GM20000 (cell line): ENCODE measurements around the gene ZCCHC7.
A peak's percentile ranks its signal among the peaks of the same experiment; 100 is the strongest.

Experiments
- DNase-seq: peaks from one replicate; pipeline ENCODE4 v3.0.0; 2012; ENCODE audit warnings: low spot score
- TF ChIP-seq, protein P1 (sequence below): IDR thresholded peaks from 2 replicates; pipeline ENCODE4 v1.5.1; 2012; ENCODE audit warnings: mild to moderate bottlenecking, control low read depth; ENCODE audit errors: extremely low read depth, missing control alignments

ZCCHC7 gene

DNA sequence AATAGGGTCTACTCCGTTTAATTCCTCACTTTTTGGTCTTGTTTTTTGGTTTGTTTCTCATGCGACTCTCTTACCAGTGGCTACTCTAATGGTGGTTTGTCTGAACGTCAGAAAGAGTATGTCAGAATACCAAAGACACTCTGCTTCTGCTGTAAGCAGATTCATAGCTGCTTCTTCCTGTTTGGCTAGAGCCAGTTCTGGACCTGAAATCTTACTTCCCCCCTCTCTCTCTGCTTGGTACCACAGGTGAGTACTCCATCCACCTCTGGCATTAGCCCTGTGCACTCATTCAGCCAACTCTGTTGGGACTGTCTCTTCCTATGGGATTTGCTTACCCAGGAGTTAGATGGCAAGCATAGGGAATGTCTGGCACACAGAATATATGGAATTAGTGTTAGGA lies 6.6 kb downstream of the ZCCHC7 start:
- no peak for DNase-seq
- TF ChIP-seq, protein P1, sequence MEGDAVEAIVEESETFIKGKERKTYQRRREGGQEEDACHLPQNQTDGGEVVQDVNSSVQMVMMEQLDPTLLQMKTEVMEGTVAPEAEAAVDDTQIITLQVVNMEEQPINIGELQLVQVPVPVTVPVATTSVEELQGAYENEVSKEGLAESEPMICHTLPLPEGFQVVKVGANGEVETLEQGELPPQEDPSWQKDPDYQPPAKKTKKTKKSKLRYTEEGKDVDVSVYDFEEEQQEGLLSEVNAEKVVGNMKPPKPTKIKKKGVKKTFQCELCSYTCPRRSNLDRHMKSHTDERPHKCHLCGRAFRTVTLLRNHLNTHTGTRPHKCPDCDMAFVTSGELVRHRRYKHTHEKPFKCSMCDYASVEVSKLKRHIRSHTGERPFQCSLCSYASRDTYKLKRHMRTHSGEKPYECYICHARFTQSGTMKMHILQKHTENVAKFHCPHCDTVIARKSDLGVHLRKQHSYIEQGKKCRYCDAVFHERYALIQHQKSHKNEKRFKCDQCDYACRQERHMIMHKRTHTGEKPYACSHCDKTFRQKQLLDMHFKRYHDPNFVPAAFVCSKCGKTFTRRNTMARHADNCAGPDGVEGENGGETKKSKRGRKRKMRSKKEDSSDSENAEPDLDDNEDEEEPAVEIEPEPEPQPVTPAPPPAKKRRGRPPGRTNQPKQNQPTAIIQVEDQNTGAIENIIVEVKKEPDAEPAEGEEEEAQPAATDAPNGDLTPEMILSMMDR = no peak

DNA sequence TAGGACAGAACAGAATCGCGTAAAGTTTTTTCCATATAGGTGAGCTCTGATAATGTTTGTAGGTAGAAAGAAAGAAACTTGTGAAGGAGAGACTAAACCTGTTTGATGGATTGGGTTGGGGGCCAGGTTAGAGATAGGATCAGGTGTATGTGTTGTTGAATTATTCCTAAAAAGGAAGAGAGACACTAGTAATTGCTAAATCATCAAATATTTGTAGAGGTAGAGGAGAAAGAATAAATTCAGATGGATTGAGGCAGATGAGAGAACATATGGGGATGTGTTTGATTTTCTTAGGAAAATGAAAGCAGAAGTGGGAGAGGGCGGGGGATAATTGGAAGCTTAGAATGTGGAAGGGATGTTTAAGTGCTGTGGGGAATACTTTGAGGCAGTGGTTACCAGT lies 7.7 kb downstream of the ZCCHC7 start:
- DNase-seq = no peak
- TF ChIP-seq, protein P1 = no peak

DNA sequence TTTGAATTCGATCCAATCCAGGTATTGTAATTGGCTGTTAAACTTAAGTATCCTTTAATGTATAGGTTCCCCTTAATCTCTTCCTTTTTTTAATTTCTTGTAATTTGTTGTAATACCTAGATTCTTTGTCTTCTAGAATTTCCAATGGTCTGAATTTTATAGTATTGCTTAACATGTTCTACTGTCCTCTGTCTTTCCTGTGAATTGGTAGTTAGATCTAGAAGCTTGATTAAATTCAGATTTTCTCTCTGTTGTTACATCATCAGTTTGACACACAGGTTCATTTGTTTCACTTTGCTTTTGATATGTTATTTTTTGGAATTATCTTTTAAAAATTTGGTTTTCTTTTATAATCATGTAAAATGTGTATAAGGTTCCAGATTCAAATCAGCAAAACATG lies 13.8 kb downstream of the ZCCHC7 start:
- DNase-seq = no peak
- TF ChIP-seq, protein P1 = no peak

DNA sequence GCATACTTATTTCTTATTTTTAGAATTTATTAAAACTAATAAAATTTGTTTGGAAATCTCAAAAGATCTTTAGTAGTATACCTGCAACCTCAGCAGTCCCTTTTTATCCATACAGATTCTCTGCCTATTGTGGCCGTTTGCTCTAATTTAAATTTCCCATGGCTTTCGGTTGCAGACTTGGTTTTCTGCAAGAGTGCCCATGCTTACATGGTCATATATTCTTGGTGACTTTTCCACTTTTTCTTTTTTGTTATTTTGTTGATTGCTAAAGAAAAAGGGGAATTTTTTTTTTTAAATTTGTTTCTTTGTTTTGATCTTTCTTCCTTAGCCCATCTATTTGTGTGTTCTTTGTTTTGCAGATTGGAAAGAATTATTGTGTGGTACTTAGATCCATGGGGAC lies 20.6 kb downstream of the ZCCHC7 start:
- TF ChIP-seq, protein P1 = no peak
- DNase-seq = no peak

DNA sequence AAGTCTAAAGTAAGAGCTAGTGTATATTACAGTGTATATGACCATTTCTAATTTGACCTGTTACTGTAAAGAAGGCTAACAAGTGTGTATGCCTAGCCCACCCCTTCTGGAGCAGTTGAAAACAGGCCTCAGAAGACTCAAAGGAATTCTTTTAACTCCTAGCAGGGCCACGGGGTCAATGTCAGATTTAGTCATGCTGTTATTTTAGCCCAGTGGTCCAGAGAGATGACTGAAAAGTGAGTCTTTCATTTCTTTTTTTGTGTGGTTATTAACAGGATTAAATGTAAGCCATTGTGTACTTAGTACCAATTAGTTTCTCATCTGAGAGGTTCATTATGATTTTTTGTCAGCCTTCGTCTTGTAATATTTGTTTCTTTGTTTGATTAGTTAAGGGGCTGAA lies 24.4 kb downstream of the ZCCHC7 start:
- TF ChIP-seq, protein P1 = no peak

DNA sequence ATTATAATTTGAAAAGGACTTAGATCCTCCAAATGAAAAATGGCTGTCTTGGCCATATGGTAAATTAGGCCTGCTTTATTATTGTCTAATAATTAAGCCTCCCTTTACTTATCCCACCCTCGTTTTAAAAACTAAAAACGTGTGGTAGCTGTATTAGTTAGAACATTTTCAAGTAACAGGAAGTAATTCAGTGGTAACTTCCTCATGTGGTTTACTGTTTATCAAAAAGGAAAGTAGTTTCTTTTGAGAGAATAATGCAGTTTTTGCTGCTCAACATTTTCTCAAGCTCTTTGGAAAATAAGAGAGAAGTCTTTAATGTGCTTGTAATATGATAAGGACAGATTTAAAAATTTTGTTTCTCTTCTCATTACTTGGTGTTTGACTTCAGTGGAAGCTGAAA lies 26.0 kb downstream of the ZCCHC7 start:
- TF ChIP-seq, protein P1 = no peak
- DNase-seq = peak; percentile 20

More for the DNA sequence above, 24.4 kb downstream of the ZCCHC7 start:
- DNase-seq = peak; percentile 15

DNA sequence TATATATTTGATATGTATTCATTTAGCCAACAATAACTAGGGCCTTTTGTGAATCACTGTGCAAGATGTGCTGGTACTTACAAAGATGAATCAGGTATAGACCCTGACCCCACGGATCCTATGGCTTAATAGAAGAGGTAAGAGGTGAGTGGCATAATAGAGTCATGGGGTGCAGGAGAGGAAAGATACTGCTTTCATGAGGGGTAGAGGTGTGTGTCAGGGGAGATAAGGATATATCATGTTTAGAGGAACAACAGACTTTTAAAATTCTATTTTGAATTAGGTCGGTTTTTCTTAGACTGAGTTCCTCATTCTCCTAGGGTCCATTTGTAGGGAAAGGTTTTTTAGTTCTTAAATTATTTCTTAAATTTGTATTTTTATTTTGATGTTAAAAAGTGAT lies 27.8 kb downstream of the ZCCHC7 start:
- DNase-seq = no peak
- TF ChIP-seq, protein P1 = no peak
